Measurements from ENCODE around the gene CSTB. TPM values are rescaled to one million over a fixed set of nuclear protein-coding genes. Genes with fewer than 3 reads are reported as not detected.
A peak's percentile ranks its signal among the peaks of the same experiment; 100 is the strongest.

The CSTB gene
- total RNA-seq, 1 donor from 2014 or later: 56.5 TPM

DNA sequence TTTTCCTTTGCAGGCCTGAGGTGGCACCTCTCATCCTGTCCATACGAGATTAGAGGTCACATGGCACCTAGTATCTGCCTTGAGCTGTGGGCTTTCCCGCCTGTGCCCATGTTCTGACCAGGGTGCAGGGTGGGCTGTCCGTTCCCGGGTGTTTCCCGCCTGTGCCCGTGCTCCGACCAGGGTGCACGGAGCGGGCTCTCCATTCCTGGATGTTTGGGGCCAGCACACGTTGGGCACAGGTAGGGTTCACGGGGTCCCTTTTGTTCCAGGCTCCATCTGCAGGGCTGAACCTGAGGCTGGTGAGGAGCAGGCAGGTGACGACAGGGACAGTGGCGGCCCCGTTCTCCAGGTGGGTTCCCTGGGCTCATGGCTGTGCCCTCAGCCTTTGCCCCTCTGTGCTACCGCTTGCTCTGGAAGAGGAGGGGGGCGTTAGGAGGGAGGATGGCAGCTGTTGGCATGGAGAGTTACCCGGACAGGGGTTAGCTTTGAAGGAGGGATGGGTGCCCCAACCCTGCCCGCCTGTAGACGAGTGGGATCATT is 23.3 kb upstream of the CSTB start:
- no peak for DNase-seq (ENCODE audit: low spot score)
- H3K4me3 Mint-ChIP-seq (ENCODE audit: unreplicated experiment): no peak overlapping the region
- H3K36me3 Mint-ChIP-seq (ENCODE audit: low read depth): peaks cover 33% of the 10 kb centered on the region
- no peaks in the 10 kb centered on the region for H3K4me1 Mint-ChIP-seq (ENCODE audit: low read depth)
- H3K27me3 Mint-ChIP-seq (ENCODE audit: low read depth): no peaks in the 10 kb centered on the region
- H3K27ac Mint-ChIP-seq (ENCODE audit: unreplicated experiment): no peak overlapping the region
- no peaks in the 10 kb centered on the region for H3K9me3 Mint-ChIP-seq (ENCODE audit: low read depth)
- TF ChIP-seq, protein P1, sequence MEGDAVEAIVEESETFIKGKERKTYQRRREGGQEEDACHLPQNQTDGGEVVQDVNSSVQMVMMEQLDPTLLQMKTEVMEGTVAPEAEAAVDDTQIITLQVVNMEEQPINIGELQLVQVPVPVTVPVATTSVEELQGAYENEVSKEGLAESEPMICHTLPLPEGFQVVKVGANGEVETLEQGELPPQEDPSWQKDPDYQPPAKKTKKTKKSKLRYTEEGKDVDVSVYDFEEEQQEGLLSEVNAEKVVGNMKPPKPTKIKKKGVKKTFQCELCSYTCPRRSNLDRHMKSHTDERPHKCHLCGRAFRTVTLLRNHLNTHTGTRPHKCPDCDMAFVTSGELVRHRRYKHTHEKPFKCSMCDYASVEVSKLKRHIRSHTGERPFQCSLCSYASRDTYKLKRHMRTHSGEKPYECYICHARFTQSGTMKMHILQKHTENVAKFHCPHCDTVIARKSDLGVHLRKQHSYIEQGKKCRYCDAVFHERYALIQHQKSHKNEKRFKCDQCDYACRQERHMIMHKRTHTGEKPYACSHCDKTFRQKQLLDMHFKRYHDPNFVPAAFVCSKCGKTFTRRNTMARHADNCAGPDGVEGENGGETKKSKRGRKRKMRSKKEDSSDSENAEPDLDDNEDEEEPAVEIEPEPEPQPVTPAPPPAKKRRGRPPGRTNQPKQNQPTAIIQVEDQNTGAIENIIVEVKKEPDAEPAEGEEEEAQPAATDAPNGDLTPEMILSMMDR (IDR thresholded peaks at IDR 0.05): no peak

DNA sequence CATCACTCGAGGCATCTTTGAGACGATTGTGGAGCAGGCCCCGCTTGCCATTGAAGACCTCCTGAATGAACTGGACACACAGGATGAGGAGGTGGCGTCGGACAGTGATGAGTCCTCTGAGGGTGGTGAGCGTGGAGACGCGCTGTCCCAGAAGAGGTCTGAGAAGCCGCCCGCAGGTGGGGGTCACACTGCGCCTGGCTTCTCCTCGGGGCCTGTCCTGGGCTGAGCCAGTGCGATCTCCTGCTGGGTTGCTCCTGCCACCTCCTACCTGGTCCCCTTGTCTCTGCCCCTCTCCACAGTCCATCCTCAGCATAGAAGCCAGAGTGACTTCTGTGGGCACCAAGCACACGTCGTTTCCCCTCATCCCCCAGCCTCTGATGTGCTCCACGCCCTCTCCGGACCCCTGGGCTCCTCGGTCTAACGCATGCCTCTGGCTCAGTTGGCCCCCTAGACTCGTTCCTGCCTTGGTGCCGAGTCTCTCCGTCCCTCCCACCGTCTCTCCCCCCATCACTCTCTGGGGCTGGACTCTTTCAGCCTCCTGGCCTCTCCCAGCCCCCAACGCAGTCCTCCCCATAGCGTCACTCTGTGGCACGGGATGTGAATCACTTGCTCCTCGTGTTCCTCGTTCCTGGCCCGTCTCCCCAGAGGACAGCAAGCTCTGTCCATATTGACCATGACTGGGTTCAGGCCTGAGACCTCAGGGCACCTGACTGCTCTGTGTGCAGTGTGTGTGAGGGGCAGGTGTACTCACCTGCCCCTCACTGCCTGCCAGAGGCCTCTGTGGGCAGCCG is 22.0 kb upstream of the CSTB start:
- TF ChIP-seq, protein P1 (IDR thresholded peaks at IDR 0.05): no peak
- H3K4me3 Mint-ChIP-seq (ENCODE audit: unreplicated experiment): no peak overlapping the region
- H3K27ac Mint-ChIP-seq (ENCODE audit: unreplicated experiment): no peak overlapping the region
- H3K4me1 Mint-ChIP-seq (ENCODE audit: low read depth): no peaks in the 10 kb centered on the region
- H3K27me3 Mint-ChIP-seq (ENCODE audit: low read depth): no peaks in the 10 kb centered on the region
- DNase-seq (ENCODE audit: low spot score): no peak
- no peaks in the 10 kb centered on the region for H3K9me3 Mint-ChIP-seq (ENCODE audit: low read depth)
- peaks cover 31% of the 10 kb centered on the region for H3K36me3 Mint-ChIP-seq (ENCODE audit: low read depth)

DNA sequence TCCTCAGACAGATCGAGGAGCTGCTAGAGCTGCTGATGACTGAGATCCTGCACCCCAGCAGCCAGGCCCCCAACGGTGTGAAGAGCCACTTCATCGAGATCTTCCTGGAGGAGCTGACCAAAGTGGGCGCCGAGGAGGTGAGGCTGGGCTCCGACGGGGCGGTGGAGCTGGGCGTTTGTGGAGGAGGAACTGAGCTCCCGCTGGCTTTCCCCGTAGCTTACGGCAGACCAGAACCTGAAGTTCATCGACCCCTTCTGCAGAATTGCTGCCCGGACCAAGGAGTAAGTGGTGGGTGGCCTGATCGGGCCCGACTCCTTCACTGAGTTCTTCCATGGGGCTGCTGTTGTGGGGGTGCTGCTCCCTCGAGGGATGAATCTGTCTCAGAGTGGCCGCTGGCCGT is 21.3 kb upstream of the CSTB start:
- Mint-ChIP-seq H3K4me3 (ENCODE audit: unreplicated experiment) (no peak overlapping the region), H3K9me3 (ENCODE audit: low read depth) (no peaks in the 10 kb centered on the region), H3K36me3 (ENCODE audit: low read depth) (peaks cover 31% of the 10 kb centered on the region), H3K4me1 (ENCODE audit: low read depth) (no peaks in the 10 kb centered on the region), H3K27ac (ENCODE audit: unreplicated experiment) (no peak overlapping the region), H3K27me3 (ENCODE audit: low read depth) (no peaks in the 10 kb centered on the region)
- DNase-seq (ENCODE audit: low spot score): no peak
- TF ChIP-seq, protein P1 (IDR thresholded peaks at IDR 0.05): no peak

DNA sequence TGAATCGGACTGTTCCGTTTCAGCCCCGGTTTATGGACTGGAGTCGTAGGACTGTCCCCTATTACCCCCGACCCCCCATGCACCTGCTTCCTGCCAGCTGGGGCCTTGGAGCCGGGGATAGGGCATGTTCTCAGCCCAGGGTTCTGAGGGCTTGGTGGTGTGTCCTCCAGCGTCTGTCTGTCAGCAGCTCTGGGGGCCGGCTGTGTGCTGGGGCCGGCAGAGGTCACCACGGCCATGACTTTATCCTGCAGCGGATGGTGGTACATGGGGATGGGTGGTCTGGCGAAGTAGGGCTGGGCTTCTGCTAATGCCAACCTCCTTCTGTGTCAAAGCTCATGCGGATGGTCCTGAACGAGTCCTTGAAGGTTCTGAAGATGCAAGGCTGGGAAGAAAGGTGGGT is 18.7 kb upstream of the CSTB start:
- no peaks in the 10 kb centered on the region for H3K27me3 Mint-ChIP-seq (ENCODE audit: low read depth)
- no peak for DNase-seq (ENCODE audit: low spot score)
- TF ChIP-seq, protein P1 (IDR thresholded peaks at IDR 0.05): no peak
- no peak overlapping the region for H3K4me3 Mint-ChIP-seq (ENCODE audit: unreplicated experiment)
- H3K9me3 Mint-ChIP-seq (ENCODE audit: low read depth): no peaks in the 10 kb centered on the region
- peaks cover 31% of the 10 kb centered on the region for H3K36me3 Mint-ChIP-seq (ENCODE audit: low read depth)
- H3K27ac Mint-ChIP-seq (ENCODE audit: unreplicated experiment): no peak overlapping the region
- peaks cover 16% of the 10 kb centered on the region for H3K4me1 Mint-ChIP-seq (ENCODE audit: low read depth)

DNA sequence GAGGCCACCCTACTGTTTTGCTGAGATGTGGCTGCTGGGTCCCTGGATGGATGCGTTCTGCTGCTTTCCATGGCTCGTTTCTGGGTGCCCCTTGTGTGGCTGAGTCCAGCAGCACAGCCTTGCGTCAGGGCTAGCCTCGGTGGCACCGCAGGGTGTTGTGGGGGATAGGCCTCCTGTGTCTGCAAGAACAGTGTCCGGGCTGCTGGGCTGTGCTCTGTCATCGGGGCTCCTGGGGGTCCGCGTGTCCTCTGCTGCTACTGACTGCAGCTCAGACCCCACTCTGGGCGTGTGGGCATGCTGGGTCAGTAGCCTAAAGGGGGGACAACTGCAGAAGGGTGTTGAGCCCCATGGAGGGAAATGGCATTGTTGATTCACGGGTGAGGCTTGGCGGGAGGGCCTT is 18.2 kb upstream of the CSTB start:
- TF ChIP-seq, protein P1 (IDR thresholded peaks at IDR 0.05): no peak
- no peak overlapping the region for H3K27ac Mint-ChIP-seq (ENCODE audit: unreplicated experiment)
- H3K4me3 Mint-ChIP-seq (ENCODE audit: unreplicated experiment): no peak overlapping the region
- peaks cover 17% of the 10 kb centered on the region for H3K4me1 Mint-ChIP-seq (ENCODE audit: low read depth)
- DNase-seq (ENCODE audit: low spot score): peak; percentile 91
- no peaks in the 10 kb centered on the region for H3K9me3 Mint-ChIP-seq (ENCODE audit: low read depth)
- no peaks in the 10 kb centered on the region for H3K27me3 Mint-ChIP-seq (ENCODE audit: low read depth)
- peaks cover 31% of the 10 kb centered on the region for H3K36me3 Mint-ChIP-seq (ENCODE audit: low read depth)

Measured in chondrocyte (in vitro differentiated cells).